HCEC 1CT (cell line): ENCODE results near the gene COL4A5.

ENCODE experiments used
- DNase-seq: peaks from one replicate; pipeline ENCODE4 v3.0.0-alpha.2; 2017

Gene COL4A5

GRCh38 chrX:108642273-108642628 is 202.6 kb downstream of the COL4A5 start:
- DNase-seq = no peak

GRCh38 chrX:108664701-108665100 is 225.1 kb downstream of the COL4A5 start:
- DNase-seq = no peak

GRCh38 chrX:108666101-108666500 is 226.5 kb downstream of the COL4A5 start:
- DNase-seq = no peak

GRCh38 chrX:108671526-108671925 is 231.9 kb downstream of the COL4A5 start:
- DNase-seq = no peak

- DNase-seq = peak; percentile 17
Measured at GRCh38 chrX:108696690-108697089, 257.1 kb downstream of the COL4A5 start.

- DNase-seq = peak; percentile 27
Measured at GRCh38 chrX:108699368-108699767, 259.7 kb downstream of the COL4A5 start.

- DNase-seq = no peak
Measured at GRCh38 chrX:108701633-108702032, 262.0 kb downstream of the COL4A5 start.

GRCh38 chrX:108702530-108702929 is 262.9 kb downstream of the COL4A5 start:
- no peak for DNase-seq

- no peak for DNase-seq
Measured at GRCh38 chrX:108704839-108705238, 265.2 kb downstream of the COL4A5 start.

GRCh38 chrX:108712886-108713285 is 273.2 kb downstream of the COL4A5 start:
- no peak for DNase-seq

- no peak for DNase-seq
Measured at GRCh38 chrX:108722561-108722960, 282.9 kb downstream of the COL4A5 start.

GRCh38 chrX:108726748-108727147 is 287.1 kb downstream of the COL4A5 start:
- DNase-seq = no peak

- no peak for DNase-seq
Measured at GRCh38 chrX:108731153-108731552, 291.5 kb downstream of the COL4A5 start.

GRCh38 chrX:108732630-108733321 is 293.1 kb downstream of the COL4A5 start:
- no peak for DNase-seq

- DNase-seq = no peak
Measured at GRCh38 chrX:108734426-108734825, 294.8 kb downstream of the COL4A5 start.

- no peak for DNase-seq
Measured at GRCh38 chrX:108735091-108735678, 295.5 kb downstream of the COL4A5 start.

- no peak for DNase-seq
Measured at GRCh38 chrX:108735679-108736508, 296.3 kb downstream of the COL4A5 start.

- no peak for DNase-seq
Measured at GRCh38 chrX:108736509-108737479, 297.2 kb downstream of the COL4A5 start, which contains the start of gene IRS4. TSS of gene IRS4 (minus strand) at chrX:108736563.

- no peak for DNase-seq
Measured at GRCh38 chrX:108737754-108738153, 298.1 kb downstream of the COL4A5 start.

- no peak for DNase-seq
Measured at GRCh38 chrX:108740299-108740774, 300.7 kb downstream of the COL4A5 start.
